ENCODE measurements around the gene FNDC4.

The FNDC4 gene

DNA sequence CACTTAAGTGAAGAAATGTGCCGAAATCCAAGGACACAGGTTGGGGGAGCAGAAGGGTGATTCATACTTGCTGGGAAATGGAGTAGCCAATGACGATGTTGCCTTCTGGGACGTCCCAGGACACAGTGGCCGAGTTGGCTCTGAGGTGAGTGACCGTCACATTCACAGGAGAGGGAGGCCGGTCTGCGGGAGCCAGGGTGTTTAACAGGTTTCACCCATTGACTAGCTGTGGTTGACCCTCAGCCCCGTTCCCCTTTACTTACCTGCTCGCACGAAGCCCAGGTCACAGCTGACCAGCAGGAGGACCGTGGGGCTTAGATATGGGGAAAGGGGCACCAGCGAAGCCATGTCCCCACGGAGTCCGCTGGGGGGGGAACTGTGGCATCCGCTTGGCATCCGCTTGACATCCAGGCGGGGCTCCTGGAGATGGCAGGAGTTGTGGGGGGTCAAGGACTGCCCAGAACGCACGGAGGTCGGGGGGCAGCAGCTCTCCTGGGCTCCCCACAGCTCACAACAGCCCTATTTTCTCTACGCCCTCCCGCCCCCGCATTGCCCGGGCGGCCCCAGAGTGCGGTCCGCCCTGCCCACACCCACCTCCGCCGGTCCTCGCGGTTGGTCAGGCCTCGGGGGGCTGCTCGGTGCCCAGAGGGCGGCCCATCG is 586 bp downstream of the FNDC4 start:
- no peak for DNase-seq (ENCODE audit: low read depth in 3 of 3, low spot score in 1 of 3)

DNA sequence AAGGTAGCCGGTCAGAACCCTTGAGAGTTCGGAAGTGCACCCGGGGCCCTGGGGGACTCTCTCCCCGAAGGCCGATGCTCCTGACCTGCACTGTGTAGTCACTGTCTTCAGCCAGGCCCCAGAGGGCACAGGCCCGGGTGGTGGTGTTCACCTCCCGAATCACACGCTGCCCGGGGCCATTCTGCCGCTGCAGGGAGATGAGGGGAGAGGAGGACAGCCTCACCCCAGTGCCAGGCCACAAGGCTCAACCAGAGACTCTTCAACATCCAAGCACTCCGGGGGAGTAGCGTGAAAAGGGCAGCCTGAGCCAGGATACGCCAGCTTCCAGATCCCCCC is 1.1 kb downstream of the FNDC4 start:
- DNase-seq (ENCODE audit: low read depth in 3 of 3, low spot score in 1 of 3) = no peak

DNA sequence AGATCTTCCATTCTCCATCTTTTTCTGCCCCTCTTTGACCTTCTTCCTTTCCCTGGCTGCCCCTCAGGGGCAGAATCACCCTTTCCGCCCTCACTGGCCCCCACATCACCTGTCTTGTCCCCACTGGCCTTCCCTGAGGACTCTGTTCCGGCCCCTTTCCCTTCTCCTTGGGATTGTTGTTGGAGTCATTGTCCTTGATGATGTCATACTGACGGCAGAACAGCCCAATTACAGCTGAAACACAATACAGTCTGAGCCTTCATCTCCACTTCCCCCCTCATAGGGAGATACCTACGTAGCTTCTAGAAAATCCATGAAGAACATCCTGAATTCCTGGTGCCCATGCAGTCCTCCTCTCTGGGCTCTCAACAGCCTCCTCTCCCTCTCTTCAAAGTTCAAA is 2.4 kb downstream of the FNDC4 start:
- DNase-seq (ENCODE audit: low read depth in 3 of 3, low spot score in 1 of 3) = no peak

DNA sequence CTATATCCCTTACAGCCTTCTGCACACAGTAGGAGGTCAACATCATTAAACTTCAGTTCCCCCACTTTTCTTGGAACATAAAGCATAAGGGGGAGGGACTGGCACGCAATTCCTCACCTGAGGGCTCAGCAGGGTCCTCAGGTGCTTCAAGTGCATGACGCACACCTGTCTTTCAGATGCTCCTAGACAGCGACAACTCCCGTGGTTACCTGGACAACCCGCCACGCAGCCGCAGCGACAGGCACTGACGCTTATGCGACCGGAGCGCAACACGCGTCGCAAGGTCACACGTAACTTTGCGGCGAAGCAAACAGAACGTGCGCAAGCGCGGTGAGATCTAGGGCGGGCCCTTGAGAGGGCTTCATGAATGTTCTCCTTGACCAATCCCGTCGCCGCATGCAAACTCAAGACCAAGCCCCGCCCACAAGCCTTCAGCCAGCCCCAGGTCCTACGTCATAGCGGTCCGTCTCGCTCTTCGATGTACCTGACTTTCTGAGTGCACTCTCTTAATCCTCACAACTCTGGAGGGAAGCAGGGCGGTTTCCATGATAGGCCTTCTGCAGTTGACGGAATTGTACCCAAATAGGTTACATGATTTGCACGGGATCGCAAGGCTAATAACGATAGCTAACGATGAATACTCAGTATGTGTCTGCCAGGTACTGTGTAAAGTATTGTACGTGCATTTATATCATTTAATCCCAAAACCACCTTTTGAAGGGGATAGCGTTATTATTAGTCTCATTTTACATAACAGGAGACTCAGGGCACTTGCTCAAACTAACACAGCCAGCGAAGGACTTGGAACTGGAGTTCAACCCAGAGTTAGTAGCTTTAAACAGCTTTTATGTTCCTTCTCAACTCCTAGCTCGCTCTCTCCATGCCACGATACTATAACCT is 5.3 kb downstream of the FNDC4 start, which contains the start of gene IFT172:
Gene IFT172 (minus strand): TSS at position 246 of the 900 bp plus-strand sequence. CDS start 90 bp downstream, at position 156.
- DNase-seq (ENCODE audit: low read depth in 3 of 3, low spot score in 1 of 3) = peak; percentile 95 to 99 (median 96)

DNA sequence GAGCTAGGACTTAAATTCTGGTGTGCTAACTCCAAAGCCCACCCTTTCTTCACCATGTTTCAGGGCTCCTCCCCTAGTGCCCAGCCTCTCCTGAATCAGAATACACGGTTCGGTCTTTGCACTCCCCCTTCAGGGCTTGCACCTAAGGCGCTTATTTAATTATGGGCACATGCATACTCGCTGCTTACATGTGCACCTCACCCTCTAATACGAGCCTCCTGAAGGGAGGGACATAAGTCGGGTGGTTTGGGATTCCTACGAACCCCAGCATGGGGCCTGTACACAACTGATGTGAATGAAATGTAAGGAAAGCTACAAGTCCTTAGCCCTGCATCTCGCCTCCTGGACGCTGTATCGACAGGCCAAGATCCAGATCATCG is 5.9 kb downstream of the FNDC4 start:
- DNase-seq (ENCODE audit: low read depth in 3 of 3, low spot score in 1 of 3) = no peak

DNA sequence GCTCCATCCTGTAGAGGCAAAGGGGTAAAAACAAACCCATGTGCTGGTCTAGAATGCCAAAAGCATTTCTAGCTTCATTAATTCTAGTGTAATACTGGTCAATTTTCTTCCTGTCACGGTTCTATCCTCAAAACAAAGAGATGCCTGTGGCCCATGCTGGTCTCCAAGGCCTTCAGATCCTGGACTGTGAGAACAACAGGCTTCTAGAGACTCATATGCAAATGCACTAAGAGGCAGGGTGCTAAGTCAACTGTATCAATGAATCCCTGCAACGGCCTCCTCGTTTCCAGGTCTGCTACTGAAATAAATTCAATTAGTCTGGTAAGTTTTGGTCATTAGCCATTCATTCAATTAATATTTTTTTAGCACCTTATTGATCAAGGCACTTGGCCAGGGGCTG is 9.5 kb downstream of the FNDC4 start:
- no peak for DNase-seq (ENCODE audit: low read depth in 3 of 3, low spot score in 1 of 3)

DNA sequence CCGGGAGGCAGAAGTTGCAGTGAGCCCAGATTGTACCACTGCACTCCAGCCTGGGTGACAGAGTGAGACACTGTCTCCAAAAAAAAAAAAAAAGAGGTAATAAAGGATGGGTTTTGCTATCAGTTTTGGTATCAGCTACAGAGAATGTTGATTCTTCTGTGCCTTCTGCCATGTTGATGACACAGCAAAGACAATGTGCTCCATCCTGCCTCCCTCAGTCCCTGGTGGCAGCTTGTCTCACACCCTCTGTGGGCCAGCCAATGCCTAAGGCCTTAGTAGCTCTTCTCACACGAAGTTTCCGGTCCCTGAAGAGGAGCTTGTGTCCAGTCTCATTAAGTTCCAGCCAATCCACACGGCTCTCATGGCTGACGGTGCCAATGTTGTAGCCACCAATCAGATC is 23.0 kb downstream of the FNDC4 start:
- no peak for DNase-seq (ENCODE audit: low read depth in 3 of 3, low spot score in 1 of 3)

DNA sequence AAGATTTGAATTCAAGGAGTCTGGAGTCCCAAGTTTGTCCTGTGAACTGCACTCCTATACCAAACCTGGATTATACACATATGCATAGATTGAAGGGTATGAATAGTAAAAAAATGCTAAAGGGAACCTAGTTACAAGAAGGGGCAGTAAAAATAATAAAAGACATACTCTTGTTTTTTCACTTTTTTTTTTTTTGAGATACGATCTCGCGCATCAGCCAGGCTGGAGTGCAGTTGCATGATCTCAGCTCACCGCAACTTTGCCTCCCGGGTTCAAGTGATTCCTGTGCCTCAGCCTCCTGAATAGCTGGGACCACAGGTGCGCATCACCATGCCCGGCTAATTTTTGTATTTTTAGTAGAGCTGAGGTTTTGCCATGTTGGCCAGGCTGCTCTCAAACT is 30.6 kb downstream of the FNDC4 start:
- DNase-seq (ENCODE audit: low read depth in 3 of 3, low spot score in 1 of 3) = no peak

DNA sequence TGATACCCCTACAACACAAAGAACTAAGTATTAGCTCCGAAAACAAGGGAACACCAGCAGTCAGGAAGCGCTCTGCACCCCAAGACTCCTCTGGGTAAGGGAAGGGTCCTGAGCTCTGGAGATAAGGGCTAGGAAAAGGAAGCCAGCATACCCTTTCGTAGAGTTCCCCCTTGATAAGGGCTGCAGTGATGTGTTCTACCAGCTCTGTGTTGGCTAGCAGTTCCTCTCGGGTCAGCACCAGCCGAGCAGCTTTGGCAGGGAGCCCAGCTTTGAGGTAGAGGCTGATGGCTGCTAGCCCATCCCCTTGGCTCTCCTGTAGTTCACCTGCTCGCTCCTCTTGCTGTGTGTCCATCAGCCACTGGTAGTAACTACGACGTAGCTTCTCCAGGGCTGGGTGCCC is 33.9 kb downstream of the FNDC4 start:
- no peak for DNase-seq (ENCODE audit: low read depth in 3 of 3, low spot score in 1 of 3)

DNA sequence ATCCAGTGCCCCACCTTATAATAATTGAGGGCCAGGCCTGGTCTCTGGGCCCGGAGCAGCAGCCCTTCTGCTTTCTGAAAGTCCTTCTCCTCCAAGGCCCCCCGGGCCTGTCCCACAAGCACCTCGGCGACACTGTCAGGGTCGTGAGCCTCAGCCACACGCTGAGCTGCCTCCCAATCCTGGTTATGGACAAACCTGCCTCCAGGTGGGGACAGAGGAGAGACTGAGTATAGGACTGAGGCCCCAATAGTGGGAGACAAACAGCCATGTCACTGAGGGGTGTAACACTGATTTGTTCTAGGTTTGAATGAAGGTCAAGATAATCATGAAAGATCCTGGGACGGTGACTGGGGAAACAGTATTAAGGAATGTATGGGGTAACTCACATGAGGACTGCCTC is 41.0 kb downstream of the FNDC4 start:
- no peak for DNase-seq (ENCODE audit: low read depth in 3 of 3, low spot score in 1 of 3)

DNA sequence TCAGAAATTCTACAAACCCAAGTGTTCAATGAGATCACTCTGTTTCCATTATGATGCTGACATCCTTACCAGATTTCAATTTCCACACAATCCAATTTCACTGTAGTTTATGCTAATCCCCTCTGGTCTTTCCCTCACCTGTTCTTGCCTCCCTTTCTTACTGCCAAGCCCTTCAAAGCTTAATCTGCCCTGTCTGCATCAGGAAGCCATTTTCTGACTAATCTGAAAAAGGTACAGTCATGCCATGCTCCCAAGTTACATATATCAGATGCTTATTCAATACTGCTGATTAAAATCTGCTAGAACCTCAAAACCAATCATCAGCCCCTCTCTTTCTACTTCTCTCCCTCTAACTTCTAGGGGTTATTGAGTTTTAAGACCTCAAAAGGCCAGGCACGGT is 43.9 kb downstream of the FNDC4 start:
- no peak for DNase-seq (ENCODE audit: low read depth in 3 of 3, low spot score in 1 of 3)

DNA sequence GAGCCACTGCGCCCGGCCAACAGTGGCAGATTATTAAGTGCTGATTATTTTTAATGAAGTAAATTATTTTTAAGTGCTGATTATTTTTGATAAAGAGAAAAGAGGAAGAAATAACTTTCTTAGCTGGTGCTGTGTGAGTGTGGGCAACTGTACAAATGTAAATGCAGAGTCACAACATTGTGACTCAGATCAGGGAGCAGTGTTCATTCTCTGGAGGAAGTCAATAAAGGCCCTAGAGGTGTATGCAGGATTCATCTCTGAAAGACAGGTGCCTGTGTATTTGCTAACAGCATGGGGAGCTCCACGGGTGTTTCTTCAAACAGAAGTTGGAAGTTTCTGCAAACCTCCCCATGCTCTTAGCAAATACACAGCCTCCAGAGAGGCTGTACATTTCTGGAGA is 46.6 kb downstream of the FNDC4 start:
- no peak for DNase-seq (ENCODE audit: low read depth in 3 of 3, low spot score in 1 of 3)

DNA sequence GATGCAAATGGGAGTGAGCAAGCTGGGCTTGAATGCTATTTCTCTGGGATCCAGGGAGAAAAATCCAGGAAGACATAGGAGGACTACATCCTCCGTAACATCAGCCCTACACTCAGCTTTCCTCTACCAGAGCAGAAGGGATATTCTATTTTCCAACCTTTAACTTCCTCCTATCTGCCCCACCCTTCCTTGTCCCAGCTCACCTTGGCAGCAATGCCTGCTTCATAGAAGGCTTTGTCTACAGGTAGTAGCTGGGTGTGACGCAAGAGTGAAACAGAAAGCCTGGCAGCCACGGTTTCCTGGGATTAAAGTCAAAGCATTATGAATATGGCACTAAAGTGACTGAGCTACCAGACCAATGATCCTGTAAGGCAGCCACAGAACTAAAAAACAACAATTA is 48.9 kb downstream of the FNDC4 start:
- no peak for DNase-seq (ENCODE audit: low read depth in 3 of 3, low spot score in 1 of 3)

DNA sequence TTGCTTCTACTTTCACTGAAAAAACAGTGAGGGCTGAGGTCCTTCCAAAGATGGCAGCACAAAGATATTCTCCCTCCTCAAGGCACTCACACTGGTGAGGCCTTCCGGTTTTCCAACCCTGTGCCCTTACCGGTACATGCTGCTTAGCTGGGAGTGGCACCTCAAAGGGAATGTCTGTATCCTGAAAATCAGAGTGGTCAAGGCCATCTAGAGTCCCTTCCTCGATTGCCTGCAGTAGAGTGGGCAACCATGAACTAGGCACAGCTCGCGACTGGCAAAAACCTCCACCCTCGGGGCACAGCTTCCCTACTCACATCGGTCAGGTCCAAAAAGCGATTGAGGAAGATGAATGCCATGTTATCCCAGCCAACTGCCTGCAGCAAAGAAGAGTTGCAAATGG is 49.4 kb downstream of the FNDC4 start:
- no peak for DNase-seq (ENCODE audit: low read depth in 3 of 3, low spot score in 1 of 3)

DNA sequence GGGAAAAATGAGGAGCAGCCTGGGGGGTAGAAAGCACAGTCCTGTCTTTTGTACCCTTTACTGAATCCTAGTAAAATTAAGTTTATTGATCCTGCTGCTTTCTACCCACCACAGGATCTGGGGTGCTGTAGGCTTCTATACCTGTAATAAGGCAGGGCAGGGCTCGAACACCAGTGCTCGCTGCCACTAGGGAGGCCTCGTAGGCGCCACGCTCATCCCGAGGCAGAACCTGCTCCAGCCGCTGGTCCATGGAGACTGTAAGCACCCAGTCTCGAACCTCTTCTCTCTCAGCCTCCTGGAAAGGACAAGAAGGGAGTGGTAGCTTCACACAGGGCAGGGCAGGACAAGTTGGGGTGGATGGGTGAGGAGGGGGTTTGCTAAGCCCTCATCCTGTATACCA is 49.8 kb downstream of the FNDC4 start:
- no peak for DNase-seq (ENCODE audit: low read depth in 3 of 3, low spot score in 1 of 3)

DNA sequence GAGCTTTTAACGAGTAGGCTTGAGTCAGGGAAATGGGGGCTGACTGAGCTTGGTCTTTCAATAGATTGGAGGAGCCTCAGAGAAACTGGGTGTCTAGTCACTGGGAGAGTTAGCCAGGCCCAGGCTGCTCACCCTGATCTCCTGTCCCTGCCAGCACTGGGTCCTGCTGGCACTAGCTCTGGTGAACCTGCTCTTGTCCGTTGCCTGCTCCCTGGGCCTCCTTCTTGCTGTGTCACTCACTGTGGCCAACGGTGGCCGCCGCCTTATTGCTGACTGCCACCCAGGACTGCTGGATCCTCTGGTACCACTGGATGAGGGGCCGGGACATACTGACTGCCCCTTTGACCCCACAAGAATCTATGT is 52.1 kb downstream of the FNDC4 start:
- DNase-seq (ENCODE audit: low read depth in 3 of 3, low spot score in 1 of 3) = no peak

DNA sequence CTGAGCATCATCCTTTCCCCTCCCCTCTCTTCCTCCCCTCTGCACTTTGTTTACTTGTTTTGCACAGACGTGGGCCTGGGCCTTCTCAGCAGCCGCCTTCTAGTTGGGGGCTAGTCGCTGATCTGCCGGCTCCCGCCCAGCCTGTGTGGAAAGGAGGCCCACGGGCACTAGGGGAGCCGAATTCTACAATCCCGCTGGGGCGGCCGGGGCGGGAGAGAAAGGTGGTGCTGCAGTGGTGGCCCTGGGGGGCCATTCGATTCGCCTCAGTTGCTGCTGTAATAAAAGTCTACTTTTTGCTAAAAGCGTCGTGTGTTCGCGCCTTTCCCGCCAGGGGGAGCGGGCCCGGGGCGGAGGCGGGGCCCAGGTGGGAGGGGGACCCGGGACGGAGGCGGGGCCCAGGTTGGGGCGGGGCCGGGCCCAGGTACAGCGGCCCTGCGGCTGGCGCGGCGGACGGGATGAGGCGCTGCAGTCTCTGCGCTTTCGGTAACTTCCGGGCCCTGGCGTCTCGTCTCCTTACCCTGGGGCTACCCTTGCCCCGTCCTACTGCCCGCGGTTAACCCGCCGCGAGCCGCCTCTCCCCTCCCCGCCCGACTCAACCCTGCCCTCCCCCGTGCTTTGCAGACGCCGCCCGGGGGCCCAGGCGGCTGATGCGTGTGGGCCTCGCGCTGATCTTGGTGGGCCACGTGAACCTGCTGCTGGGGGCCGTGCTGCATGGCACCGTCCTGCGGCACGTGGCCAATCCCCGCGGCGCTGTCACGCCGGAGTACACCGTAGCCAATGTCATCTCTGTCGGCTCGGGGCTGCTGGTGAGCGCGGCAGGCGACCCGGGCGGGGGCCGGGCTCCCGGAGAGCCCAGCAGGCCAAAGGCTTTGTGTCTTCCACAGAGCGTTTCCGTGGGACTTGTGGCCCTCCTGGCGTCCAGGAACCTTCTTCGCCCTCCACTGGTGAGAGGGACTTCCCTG is 52.8 kb downstream of the FNDC4 start, which contains the start of gene KRTCAP3:
Gene KRTCAP3 (plus strand): TSS at position 424 of the 962 bp plus-strand sequence. CDS start 32 bp downstream, at position 456.
- peak in 2 of 3 donors; percentile 13 to 36 for DNase-seq (ENCODE audit: low read depth in 3 of 3, low spot score in 1 of 3)

Measured in stimulated activated CD4-positive, alpha-beta T cell treated with anti-CD3 and anti-CD28 coated beads, TNF-alpha, amount 100 ng/mL, for 1 hour (primary cell).